ENCODE measurements around the gene TMEM178B.

TMEM178B gene

DNA sequence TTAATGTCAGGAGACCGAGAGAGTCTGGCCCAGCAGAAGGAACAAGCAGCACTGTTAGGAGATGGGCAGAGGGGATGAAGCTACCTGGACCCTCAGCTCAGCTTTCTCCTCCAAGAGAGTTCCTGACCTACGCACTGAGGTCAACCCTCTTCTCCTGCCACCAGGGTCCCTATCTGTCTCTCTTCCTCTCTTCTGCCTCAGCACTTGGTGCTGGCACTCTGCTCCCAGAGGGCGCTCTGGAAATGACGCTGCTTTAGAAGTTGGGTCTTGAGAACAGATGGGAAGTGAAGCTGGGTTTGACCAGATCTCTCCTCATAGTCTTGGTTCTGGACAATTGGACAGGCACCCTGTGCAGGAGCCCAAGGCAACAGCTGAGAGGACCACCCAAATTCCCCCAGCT lies 261.3 kb downstream of the TMEM178B start:
- Histone ChIP-seq H3K27ac (replicated peaks) (no peak overlapping the region), H3K4me3 (replicated peaks; ENCODE audit: insufficient read depth, low read length) (no peak overlapping the region), H3K27me3 (ENCODE audit: insufficient read depth, poor library complexity, severe bottlenecking) (peaks cover 2% of the 10 kb centered on the region)
- no peak for TF ChIP-seq GABPA (IDR thresholded peaks at IDR 0.05; ENCODE audit: low read depth)
- TF ChIP-seq, protein P1, sequence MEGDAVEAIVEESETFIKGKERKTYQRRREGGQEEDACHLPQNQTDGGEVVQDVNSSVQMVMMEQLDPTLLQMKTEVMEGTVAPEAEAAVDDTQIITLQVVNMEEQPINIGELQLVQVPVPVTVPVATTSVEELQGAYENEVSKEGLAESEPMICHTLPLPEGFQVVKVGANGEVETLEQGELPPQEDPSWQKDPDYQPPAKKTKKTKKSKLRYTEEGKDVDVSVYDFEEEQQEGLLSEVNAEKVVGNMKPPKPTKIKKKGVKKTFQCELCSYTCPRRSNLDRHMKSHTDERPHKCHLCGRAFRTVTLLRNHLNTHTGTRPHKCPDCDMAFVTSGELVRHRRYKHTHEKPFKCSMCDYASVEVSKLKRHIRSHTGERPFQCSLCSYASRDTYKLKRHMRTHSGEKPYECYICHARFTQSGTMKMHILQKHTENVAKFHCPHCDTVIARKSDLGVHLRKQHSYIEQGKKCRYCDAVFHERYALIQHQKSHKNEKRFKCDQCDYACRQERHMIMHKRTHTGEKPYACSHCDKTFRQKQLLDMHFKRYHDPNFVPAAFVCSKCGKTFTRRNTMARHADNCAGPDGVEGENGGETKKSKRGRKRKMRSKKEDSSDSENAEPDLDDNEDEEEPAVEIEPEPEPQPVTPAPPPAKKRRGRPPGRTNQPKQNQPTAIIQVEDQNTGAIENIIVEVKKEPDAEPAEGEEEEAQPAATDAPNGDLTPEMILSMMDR (IDR thresholded peaks at IDR 0.05; ENCODE audit: insufficient read depth, low read length), result no peak
- no peak for TF ChIP-seq SPI1 (IDR thresholded peaks at IDR 0.05; ENCODE audit: borderline replicate concordance, low read depth)
- TF ChIP-seq POLR2AphosphoS5 (IDR thresholded peaks at IDR 0.05; ENCODE audit: low read depth), result no peak
- TF ChIP-seq, protein P2, sequence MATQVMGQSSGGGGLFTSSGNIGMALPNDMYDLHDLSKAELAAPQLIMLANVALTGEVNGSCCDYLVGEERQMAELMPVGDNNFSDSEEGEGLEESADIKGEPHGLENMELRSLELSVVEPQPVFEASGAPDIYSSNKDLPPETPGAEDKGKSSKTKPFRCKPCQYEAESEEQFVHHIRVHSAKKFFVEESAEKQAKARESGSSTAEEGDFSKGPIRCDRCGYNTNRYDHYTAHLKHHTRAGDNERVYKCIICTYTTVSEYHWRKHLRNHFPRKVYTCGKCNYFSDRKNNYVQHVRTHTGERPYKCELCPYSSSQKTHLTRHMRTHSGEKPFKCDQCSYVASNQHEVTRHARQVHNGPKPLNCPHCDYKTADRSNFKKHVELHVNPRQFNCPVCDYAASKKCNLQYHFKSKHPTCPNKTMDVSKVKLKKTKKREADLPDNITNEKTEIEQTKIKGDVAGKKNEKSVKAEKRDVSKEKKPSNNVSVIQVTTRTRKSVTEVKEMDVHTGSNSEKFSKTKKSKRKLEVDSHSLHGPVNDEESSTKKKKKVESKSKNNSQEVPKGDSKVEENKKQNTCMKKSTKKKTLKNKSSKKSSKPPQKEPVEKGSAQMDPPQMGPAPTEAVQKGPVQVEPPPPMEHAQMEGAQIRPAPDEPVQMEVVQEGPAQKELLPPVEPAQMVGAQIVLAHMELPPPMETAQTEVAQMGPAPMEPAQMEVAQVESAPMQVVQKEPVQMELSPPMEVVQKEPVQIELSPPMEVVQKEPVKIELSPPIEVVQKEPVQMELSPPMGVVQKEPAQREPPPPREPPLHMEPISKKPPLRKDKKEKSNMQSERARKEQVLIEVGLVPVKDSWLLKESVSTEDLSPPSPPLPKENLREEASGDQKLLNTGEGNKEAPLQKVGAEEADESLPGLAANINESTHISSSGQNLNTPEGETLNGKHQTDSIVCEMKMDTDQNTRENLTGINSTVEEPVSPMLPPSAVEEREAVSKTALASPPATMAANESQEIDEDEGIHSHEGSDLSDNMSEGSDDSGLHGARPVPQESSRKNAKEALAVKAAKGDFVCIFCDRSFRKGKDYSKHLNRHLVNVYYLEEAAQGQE (IDR thresholded peaks at IDR 0.05; ENCODE audit: insufficient replicate concordance, low read depth), result no peak
- no peak for DNase-seq (ENCODE audit: low read depth in 1 of 2, low spot score in 1 of 2)

DNA sequence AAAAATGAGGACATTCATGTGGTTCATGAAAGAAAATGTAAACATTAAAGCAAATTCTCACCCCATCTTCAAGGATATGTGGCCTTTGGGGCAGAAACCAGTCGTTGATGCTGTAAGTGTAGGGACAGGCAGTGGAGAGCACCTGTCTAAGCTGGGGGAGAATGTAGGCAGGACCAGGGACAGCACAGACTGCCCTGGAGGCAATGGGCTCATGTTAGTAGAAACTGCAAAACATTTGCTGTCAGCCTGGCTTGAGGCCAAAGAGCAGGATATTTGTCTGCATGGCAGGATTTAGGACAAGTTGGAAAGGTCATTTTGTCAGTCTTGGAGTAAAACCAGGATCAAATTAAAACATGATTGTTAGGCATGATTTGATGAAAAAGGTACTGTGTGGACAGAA lies 265.7 kb downstream of the TMEM178B start:
- H3K27me3 ChIP-seq (ENCODE audit: insufficient read depth, poor library complexity, severe bottlenecking), result peaks cover 5% of the 10 kb centered on the region
- TF ChIP-seq, protein P2 (IDR thresholded peaks at IDR 0.05; ENCODE audit: insufficient replicate concordance, low read depth), result peak; percentile 79
- TF ChIP-seq POLR2AphosphoS5 (IDR thresholded peaks at IDR 0.05; ENCODE audit: low read depth), result no peak
- TF ChIP-seq GABPA (IDR thresholded peaks at IDR 0.05; ENCODE audit: low read depth), result no peak
- TF ChIP-seq, protein P1 (IDR thresholded peaks at IDR 0.05; ENCODE audit: insufficient read depth, low read length), result no peak
- TF ChIP-seq SPI1 (IDR thresholded peaks at IDR 0.05; ENCODE audit: borderline replicate concordance, low read depth), result no peak
- H3K4me3 ChIP-seq (replicated peaks; ENCODE audit: insufficient read depth, low read length), result no peak overlapping the region
- no peak overlapping the region for H3K27ac ChIP-seq (replicated peaks)
- no peak for DNase-seq (ENCODE audit: low read depth in 1 of 2, low spot score in 1 of 2)

DNA sequence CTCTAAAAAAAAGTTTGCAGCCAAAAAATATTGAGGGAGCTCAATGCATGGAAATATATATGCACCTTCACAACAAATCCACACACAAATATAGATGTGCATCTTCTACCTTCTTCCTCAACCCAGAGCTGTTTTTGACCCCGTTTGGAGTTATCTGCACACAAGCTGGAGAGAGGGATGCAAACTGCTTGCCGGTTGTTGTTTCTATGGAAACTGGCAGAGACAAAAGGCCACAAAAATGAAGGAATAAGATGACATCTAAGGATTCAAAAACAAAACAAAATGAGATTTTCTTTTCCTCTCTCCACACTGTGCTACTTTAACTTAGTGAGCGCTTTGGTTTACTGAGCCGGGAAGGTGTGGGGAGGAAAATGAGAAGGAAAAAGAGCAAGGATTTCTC lies 267.1 kb downstream of the TMEM178B start:
- H3K27me3 ChIP-seq (ENCODE audit: insufficient read depth, poor library complexity, severe bottlenecking), result peaks cover 5% of the 10 kb centered on the region
- TF ChIP-seq, protein P1 (IDR thresholded peaks at IDR 0.05; ENCODE audit: insufficient read depth, low read length), result no peak
- no peak for TF ChIP-seq POLR2AphosphoS5 (IDR thresholded peaks at IDR 0.05; ENCODE audit: low read depth)
- no peak for TF ChIP-seq GABPA (IDR thresholded peaks at IDR 0.05; ENCODE audit: low read depth)
- TF ChIP-seq, protein P2 (IDR thresholded peaks at IDR 0.05; ENCODE audit: insufficient replicate concordance, low read depth), result no peak
- no peak for TF ChIP-seq SPI1 (IDR thresholded peaks at IDR 0.05; ENCODE audit: borderline replicate concordance, low read depth)

More for the DNA sequence above, 267.1 kb downstream of the TMEM178B start:
- Histone ChIP-seq H3K4me3 (replicated peaks; ENCODE audit: insufficient read depth, low read length) (no peak overlapping the region), H3K27ac (replicated peaks) (no peak overlapping the region)
- no peak for DNase-seq (ENCODE audit: low read depth in 1 of 2, low spot score in 1 of 2)
